Fibroblast of skin of right quadriceps (primary cell): ENCODE data around the gene XRCC1.
"Not testable (repeated sequence)": the region's sequence is repeated elsewhere in the genome, so short reads cannot be mapped to it uniquely, and the experiment has no call there.

Source experiments
- DNase-seq: peaks from one replicate; pipeline ENCODE4 v3.0.0-alpha.2; 2013

Gene XRCC1

GRCh38 chr19:43541920-43542650, 33.2 kb downstream of the XRCC1 start:
- no peak for DNase-seq

DNA sequence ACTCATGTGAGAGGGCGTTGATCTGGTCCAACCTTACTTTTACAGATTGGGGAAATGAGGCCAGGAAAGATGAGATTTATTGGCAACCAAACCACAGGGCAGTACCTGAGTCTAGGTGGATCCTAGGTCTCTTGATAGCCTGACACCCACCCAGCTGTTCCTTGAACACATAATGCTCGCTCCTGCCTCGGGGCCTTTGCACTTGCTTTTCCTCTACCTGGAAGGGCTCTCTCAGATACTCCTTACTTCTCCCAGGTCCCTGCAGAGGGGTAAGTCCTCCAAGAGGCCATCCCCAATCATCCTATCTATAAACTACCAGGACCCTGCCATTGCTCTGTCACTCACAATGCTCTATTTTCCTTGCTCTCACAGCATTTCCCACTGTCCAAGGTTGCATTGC, 34.9 kb downstream of the XRCC1 start:
- no peak for DNase-seq

- no peak for DNase-seq
Observed at GRCh38 chr19:43538922-43539321, 36.4 kb downstream of the XRCC1 start.

DNA sequence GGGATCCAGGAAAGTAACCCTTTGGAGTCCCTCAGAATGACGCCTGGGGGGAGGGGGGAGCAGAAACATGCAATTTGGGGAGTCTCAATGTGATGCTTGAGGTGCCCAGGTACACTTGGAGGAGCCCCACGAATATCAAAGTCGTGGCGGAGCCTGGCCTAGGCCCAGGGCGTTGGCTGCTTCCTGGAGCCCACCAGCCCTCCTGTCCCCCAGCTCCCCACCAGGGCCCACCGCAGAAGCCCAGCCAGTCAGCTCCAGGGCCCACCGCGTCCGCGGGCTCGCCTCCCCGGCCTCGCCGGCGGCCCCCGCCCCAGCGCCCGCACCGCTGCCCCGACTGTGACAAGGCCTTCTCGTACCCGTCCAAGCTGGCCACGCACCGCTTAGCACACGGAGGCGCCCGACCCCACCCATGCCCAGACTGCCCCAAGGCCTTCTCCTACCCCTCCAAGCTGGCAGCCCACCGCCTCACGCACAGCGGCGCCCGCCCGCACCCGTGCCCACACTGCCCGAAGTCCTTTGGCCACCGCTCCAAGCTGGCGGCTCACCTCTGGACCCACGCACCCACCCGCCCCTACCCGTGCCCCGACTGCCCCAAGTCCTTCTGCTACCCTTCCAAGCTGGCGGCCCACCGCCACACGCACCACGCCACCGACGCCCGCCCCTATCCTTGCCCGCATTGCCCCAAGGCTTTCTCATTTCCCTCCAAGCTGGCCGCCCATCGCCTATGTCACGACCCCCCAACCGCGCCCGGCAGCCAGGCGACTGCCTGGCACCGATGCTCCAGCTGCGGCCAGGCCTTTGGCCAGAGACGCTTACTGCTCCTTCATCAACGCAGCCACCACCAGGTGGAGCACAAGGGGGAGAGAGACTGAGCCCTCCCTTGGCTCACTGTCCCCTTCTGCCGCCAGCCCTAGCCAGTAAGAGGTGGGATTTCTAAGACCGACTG, 40.2 kb downstream of the XRCC1 start:
- DNase-seq = peak; percentile 50

DNA sequence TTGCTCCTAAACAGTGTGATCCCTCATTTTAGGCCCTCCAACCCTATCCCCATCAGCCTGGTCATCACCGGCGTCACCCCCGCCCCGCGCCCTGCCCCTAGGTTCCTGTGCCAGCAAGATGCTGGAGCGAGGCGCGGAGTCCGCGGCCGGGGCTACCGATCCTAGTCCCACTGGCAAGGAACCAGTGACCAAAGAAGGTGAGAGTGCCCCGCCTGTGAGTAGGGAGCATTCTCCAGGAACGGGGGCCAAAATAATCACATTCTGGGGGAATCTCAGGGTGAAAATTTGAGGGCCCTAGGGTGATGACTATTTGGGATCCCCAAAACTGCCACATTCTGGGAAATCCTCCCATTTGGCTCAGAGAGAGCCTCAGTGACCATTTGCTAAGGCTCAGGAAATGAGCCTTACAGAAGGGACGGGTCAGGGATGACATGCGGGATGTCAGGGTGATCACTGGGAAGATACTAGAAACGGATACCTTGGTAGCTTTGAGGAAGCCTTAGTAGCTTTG, 41.0 kb downstream of the XRCC1 start:
- no peak for DNase-seq

DNA sequence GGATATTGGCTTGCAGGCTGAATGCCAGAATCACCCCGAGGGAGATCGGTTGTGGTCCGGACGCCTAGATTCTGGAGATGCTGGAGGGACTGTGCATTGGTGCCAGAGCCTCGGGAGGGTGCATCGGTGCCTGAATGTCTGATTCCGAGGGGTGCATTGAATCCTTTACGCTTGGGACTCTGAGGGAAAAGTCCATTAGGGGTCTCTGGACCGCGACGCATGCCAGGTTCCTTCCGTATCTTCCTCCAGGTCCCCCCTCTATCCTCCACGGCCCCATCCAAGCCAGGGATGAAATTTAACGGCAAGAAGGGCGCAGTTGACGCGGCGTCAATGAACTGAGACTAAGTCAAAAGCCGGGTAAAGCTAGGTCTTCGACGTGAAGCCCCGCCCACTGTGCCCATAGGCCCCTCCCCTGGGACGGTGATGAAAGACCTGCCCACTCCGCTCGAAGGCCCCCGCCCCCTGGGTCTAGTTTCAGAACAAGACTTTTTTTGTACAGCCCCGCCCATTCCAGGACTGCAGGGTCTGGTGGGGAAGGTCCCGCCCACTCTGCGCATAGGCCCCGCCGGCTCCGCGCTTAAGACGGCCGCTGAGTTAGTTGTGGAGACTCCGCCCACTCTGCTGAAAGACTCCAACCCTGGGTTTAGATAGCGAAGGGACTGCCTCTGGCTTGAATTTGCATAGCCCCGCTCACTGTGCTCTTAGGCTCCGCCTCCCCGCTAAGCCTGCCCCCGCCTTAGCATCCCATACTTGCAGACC, 41.6 kb downstream of the XRCC1 start:
- DNase-seq = peak; percentile 100

- DNase-seq = peak; percentile 97
Observed at GRCh38 chr19:43532962-43533545, 42.3 kb downstream of the XRCC1 start, which contains the start of gene ZNF575. ZNF575 (plus strand) TSS chr19:43533188; CDS start chr19:43534423, 1,235 bp downstream.

DNA sequence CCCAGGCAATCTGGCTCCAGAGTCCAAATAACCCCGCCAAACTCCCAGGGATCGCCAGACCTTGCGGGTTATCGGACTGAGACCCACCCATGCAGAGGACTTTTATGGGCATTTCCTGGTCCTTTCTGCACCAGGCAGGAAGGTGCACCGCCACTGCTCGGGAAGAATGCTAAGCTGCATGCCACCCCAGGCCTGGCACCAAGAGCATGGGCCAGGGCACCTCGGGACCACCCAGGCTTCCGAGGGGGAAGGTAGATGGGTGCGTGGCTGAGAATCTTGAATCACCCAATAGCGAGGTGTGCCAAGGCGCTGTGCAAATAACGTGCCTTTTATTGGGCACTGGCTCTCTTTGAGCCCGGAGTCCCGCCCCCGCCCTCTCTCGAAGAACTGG, 42.8 kb downstream of the XRCC1 start:
- no peak for DNase-seq

- DNase-seq = no peak
Observed at GRCh38 chr19:43527860-43528622, 47.3 kb downstream of the XRCC1 start.

- DNase-seq = peak; percentile 45
Observed at GRCh38 chr19:43526884-43527859, 48.2 kb downstream of the XRCC1 start, which contains the start of gene ETHE1. ETHE1 (minus strand) TSS chr19:43527201; CDS start chr19:43527177, 24 bp downstream.

DNA sequence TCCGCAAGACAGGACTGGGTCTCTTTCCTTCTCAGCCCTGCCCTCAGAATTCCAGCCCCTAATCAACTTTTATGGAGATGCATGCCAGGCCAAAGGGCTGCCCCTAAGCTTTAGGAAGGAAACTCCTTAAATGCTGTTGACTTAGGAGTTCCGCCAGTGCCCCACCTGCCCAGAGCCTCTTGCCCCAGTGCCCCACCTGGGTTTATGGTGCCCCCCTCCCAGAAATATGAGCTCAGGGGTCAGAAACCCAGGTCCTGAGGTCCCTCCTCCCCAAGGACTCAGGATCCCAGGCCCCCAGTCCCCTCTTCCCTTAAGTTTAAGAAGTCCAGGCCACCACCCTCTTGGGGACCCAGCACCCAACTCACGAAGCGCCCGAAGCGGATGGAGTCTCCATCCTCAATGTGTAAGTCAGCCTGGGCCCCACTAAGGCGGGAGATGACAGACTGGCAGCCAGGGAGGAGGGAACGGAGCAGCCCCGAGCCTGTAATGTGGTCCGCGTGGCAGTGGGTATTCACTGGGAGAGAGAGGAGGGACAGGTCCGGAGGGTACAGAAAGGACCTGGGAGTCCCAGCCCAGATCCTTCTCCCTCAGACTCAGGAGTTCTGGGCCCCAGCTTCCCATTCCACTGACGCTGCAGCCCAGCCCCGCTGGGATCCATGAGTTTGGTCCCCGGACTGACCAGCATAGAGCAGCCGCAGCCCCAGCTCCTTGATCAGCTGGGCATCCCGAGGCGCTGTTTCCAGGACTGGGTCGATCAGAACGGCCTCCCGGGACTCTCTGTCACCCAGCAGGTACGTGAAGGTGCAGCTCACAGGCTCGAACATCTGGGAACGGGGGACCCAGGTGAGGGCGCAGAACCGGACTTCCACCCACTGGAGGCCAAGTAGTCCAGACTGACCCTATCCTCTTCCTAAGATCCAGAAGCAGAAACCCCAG, 49.2 kb downstream of the XRCC1 start:
- no peak for DNase-seq

- no peak for DNase-seq
Observed at GRCh38 chr19:43524922-43525835, 50.1 kb downstream of the XRCC1 start.

DNA sequence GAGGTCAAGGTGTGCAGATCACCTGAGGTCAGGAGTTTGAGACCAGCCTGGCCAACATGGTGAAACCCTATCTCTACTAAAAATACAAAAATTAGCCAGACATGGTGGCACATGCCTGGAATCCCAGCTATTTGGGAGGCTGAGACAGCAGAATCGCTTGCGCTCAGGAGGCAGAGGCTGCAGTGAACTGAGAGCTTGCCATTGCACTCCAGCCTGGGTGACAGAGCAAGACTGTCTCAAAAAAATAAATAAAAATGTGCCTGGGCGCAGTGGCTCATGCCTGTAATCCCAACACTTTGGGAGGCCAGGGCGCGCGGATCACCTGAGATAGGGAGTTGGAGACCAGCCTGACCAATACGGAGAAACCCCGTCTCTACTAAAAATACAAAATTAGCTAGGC, 51.6 kb downstream of the XRCC1 start:
- not testable (repeated sequence) for DNase-seq

- no peak for DNase-seq
Observed at GRCh38 chr19:43522929-43523328, 52.4 kb downstream of the XRCC1 start.

DNA sequence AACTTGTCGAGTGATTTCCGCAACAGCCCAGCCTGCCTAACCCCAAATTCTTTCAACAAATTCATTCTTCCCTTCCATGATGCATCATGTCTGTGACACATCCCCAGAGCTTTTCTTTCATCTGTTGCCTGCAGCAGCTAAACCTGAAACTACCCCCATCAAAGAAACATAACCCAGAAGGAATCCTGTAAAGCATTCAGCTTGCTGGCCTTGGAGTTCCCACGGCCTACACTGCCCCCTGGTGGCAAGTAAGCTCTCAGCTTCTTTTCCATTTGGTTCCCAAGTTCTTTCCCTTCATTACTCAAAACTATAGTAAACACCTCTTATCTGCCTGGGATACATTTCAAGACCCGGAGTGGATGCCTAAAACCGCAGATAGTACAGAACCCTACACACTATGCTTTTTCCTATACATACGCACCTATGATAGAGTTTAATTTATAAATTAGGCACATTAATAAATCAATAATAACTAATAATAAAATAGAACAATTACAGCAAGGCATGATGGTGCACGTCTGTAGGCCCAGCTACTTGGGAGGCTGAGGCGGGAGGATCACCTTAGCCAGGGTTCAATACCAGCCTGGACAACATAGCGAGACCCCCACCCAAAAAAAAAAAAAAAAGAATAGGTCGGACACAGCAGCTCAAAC, 55.8 kb downstream of the XRCC1 start:
- peak; percentile 92 for DNase-seq

DNA sequence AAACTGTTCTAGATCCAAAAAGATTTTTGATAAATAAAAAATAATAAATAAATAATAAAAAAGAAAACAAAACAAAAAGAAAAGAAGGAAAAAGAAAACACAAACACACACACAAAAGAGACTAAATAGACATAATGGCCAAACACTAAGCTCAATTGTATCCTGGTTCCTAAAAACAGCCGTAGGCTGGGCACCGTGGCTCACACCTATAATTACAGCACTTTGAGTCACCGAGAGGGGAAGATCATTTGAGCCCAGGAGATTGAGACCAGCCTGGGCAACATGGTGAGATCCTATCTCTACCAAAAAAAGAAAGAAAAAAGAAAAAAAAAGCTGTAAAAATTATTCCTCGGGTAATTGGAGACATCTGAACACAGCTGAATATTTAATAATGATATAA, 57.3 kb downstream of the XRCC1 start:
- DNase-seq = no peak

- DNase-seq = not testable (repeated sequence)
Observed at GRCh38 chr19:43512399-43512798, 62.9 kb downstream of the XRCC1 start.
